ENCODE data around the gene MKX. TPM values are rescaled to one million over a fixed set of nuclear protein-coding genes. Genes with fewer than 3 reads are reported as not detected.

MKX gene
- under 1 TPM; 0.22 to 0.63 TPM for total RNA-seq

GRCh38 chr10:27745732-27746396, at the start of gene MKX:
Gene MKX, minus strand, starts transcription at chr10:27745819. Its CDS starts 2,404 bp downstream, at chr10:27743415.
- peaks cover 0 to 61% of the 10 kb centered on the region in 2 donors for H3K4me1 ChIP-seq
- no peaks in the 10 kb centered on the region for H3K9me3 ChIP-seq
- TF ChIP-seq CTCF (IDR thresholded peaks at IDR 0.05) = no peak
- no peak for DNase-seq (ENCODE audit: low spot score)
- no peak within 1 kb of the TSS for H3K27ac ChIP-seq
- peaks cover 11 to 36% of the 10 kb centered on the region in 2 donors for H3K27me3 ChIP-seq
- no peaks in the 10 kb centered on the region for H3K36me3 ChIP-seq
- H3K4me3 ChIP-seq = peak within 1 kb of the TSS; percentile 21 to 65

GRCh38 chr10:27794157-27794556, 48.5 kb upstream of the MKX start:
- H3K27ac ChIP-seq = no peak overlapping the region
- H3K36me3 ChIP-seq = no peaks in the 10 kb centered on the region
- no peak for TF ChIP-seq CTCF (IDR thresholded peaks at IDR 0.05)
- H3K4me1 ChIP-seq = no peaks in the 10 kb centered on the region
- no peak overlapping the region for H3K4me3 ChIP-seq
- H3K9me3 ChIP-seq = no peaks in the 10 kb centered on the region
- no peak for DNase-seq (ENCODE audit: low spot score)
- no peaks in the 10 kb centered on the region for H3K27me3 ChIP-seq

- Histone ChIP-seq H3K27ac (no peak overlapping the region), H3K27me3 (no peaks in the 10 kb centered on the region), H3K4me3 (no peak overlapping the region), H3K4me1 (no peaks in the 10 kb centered on the region), H3K36me3 (no peaks in the 10 kb centered on the region), H3K9me3 (no peaks in the 10 kb centered on the region)
- DNase-seq (ENCODE audit: low spot score) = no peak
- TF ChIP-seq CTCF (IDR thresholded peaks at IDR 0.05) = no peak
Measured at GRCh38 chr10:27792216-27792615, 46.6 kb upstream of the MKX start.

GRCh38 chr10:27784272-27784671, 38.7 kb upstream of the MKX start:
- DNase-seq (ENCODE audit: low spot score) = no peak
- no peaks in the 10 kb centered on the region for H3K27me3 ChIP-seq
- no peak for TF ChIP-seq CTCF (IDR thresholded peaks at IDR 0.05)
- H3K27ac ChIP-seq = no peak overlapping the region
- no peaks in the 10 kb centered on the region for H3K4me1 ChIP-seq
- H3K36me3 ChIP-seq = no peaks in the 10 kb centered on the region
- no peak overlapping the region for H3K4me3 ChIP-seq
- H3K9me3 ChIP-seq = peaks cover 0 to 8% of the 10 kb centered on the region in 2 donors

- Histone ChIP-seq H3K27me3 (no peaks in the 10 kb centered on the region), H3K4me3 (no peak overlapping the region), H3K9me3 (peaks cover 0 to 8% of the 10 kb centered on the region in 2 donors), H3K4me1 (no peaks in the 10 kb centered on the region), H3K36me3 (no peaks in the 10 kb centered on the region), H3K27ac (no peak overlapping the region)
- peak in 1 of 2 donors; percentile 42 for TF ChIP-seq CTCF (IDR thresholded peaks at IDR 0.05)
- no peak for DNase-seq (ENCODE audit: low spot score)
Measured at GRCh38 chr10:27783660-27784059, 38.0 kb upstream of the MKX start.
